ENCODE results near the gene FEM1A. TPM values are rescaled to one million over a fixed set of nuclear protein-coding genes. Genes with fewer than 3 reads are reported as not detected.
"Not testable (repeated sequence)": the region's sequence is repeated elsewhere in the genome, so short reads cannot be mapped to it uniquely, and the experiment has no call there.

Gene FEM1A
- total and polyA plus RNA-seq, 2 of the 13 experiments (the other 11 are each of a cell fraction or from before 2014, with no cell fraction given): 3.2 to 10.8 TPM

GRCh38 chr19:4744451-4745174 is 46.9 kb upstream of the FEM1A start (continued):
- TF ChIP-seq ETS1 (CRISPR knock-in tag; IDR thresholded peaks at IDR 0.05) (no peak), NFKBIZ (CRISPR knock-in tag; IDR thresholded peaks at IDR 0.05) (no peak), HNF4A (CRISPR knock-in tag; IDR thresholded peaks at IDR 0.05) (peak; percentile 51), IRF9 (CRISPR knock-in tag; IDR thresholded peaks at IDR 0.05; ENCODE audit: borderline replicate concordance) (no peak), ZNF124 (CRISPR knock-in tag; IDR thresholded peaks at IDR 0.05) (no peak), ZBTB7B (CRISPR knock-in tag; IDR thresholded peaks at IDR 0.05) (no peak), SIX4 (CRISPR knock-in tag; IDR thresholded peaks at IDR 0.05) (no peak), FOXA3 (CRISPR knock-in tag; IDR thresholded peaks at IDR 0.05) (peak; percentile 42; the same call in 1 of the 2 replicates), ZMYM3 (CRISPR knock-in tag; IDR thresholded peaks at IDR 0.05) (peak; percentile 90), ZNF770 (CRISPR knock-in tag; IDR thresholded peaks at IDR 0.05) (peak; percentile 91), YEATS4 (CRISPR knock-in tag; IDR thresholded peaks at IDR 0.05; ENCODE audit: borderline replicate concordance) (no peak), TFDP2 (CRISPR knock-in tag; IDR thresholded peaks at IDR 0.05) (no peak), FLYWCH1 (CRISPR knock-in tag; IDR thresholded peaks at IDR 0.05) (no peak), ZFYVE20 (CRISPR knock-in tag; IDR thresholded peaks at IDR 0.05; ENCODE audit: borderline replicate concordance, low read depth) (no peak)

- 0 out of 2 replicates have a peak overlapping the region, but pooled peaks have one; percentile 53 for H3K4me2 ChIP-seq (ENCODE audit: low read depth, low read length)
- CTCF ChIA-PET (ENCODE audit: low intra/inter-chr PET ratio, low total read pairs): not testable (repeated sequence)
Measured at GRCh38 chr19:4745175-4745574, 46.4 kb upstream of the FEM1A start.

More at GRCh38 chr19:4745175-4745574, 46.4 kb upstream of the FEM1A start:
- intact Hi-C loops (cut with micrococcal nuclease; ENCODE audit: unreplicated experiment); H2AFZ ChIP-seq (ENCODE audit: low read length); ATAC-seq; H3K36me3 ChIP-seq (replicated peaks in 1 of 2; ENCODE audit: control insufficient read depth in 1 of 2, insufficient read depth in 2 of 2, low read length in 2 of 2); FAIRE-seq; BruUV-seq (replicated peaks); POLR2A ChIA-PET; H3K79me2 ChIP-seq (ENCODE audit: insufficient read depth, low read length); in situ Hi-C loops (cut with HindIII; ENCODE audit: extremely low pct_ligation_motif_present, low pct_unique_long_range_greater_than_20kb); H3K4me3 ChIP-seq (replicated peaks in 1 of 3; ENCODE audit: insufficient read depth in 1 of 3, low read depth in 2 of 3, low read length in 3 of 3); H4K20me1 ChIP-seq (ENCODE audit: insufficient read depth, low read length); H3K9me3 ChIP-seq (ENCODE audit: low read length); H3K9ac ChIP-seq (ENCODE audit: insufficient read depth, low read depth, low read length); H3K27ac ChIP-seq (ENCODE audit: extremely low read length, insufficient read depth, low read length); DNase-seq (ENCODE audit: low spot score): not testable (repeated sequence)
- Histone ChIP-seq H3K4me1 (ENCODE audit: insufficient read depth, low read length) (peaks cover 35% of the 10 kb centered on the region), H3K27me3 (ENCODE audit: control insufficient read depth in 1 of 2, insufficient read depth in 2 of 2, low read length in 2 of 2) (peaks cover 5 to 35% of the 10 kb centered on the region in 2 experiments)
- WGBS (ENCODE audit: low lambda C conversion rate): 47% methylated on average over 10 of the region's 10 CpGs
